NK-92 (cell line): ENCODE measurements around the gene CXCR6.

Experiments used
- DNase-seq: peaks from one replicate; lab custom pipeline; 2025; ENCODE audit not compliant: unreplicated experiment; lab: John Stamatoyannopoulos, UW

Gene CXCR6

GRCh38 chr3:45943207-45943846 is at the start of gene CXCR6:
Gene CXCR6 (plus strand): TSS chr3:45943464. CDS start chr3:45946482, 3,018 bp downstream.
- DNase-seq, result no peak

- DNase-seq, result no peak
Measured at GRCh38 chr3:45894015-45894414, 49.2 kb upstream of the CXCR6 start.

GRCh38 chr3:45895686-45896468 is 47.4 kb upstream of the CXCR6 start:
- DNase-seq, result no peak

- DNase-seq, result no peak
Measured at GRCh38 chr3:45896956-45897355, 46.3 kb upstream of the CXCR6 start.

- DNase-seq, result no peak
Measured at GRCh38 chr3:45904931-45905330, 38.3 kb upstream of the CXCR6 start.

GRCh38 chr3:45905755-45906154 is 37.5 kb upstream of the CXCR6 start:
- no peak for DNase-seq

- DNase-seq, result no peak
Measured at GRCh38 chr3:45906681-45907407, 36.4 kb upstream of the CXCR6 start.

GRCh38 chr3:45907769-45908705 is 35.2 kb upstream of the CXCR6 start:
- no peak for DNase-seq

GRCh38 chr3:45908761-45909160 is 34.5 kb upstream of the CXCR6 start:
- DNase-seq, result no peak

- DNase-seq, result no peak
Measured at GRCh38 chr3:45909542-45909941, 33.7 kb upstream of the CXCR6 start.

- DNase-seq, result no peak
Measured at GRCh38 chr3:45910892-45911291, 32.4 kb upstream of the CXCR6 start.

- DNase-seq, result no peak
Measured at GRCh38 chr3:45911511-45912226, 31.6 kb upstream of the CXCR6 start.

- DNase-seq, result no peak
Measured at GRCh38 chr3:45912435-45912834, 30.8 kb upstream of the CXCR6 start.

GRCh38 chr3:45914362-45915058 is 28.8 kb upstream of the CXCR6 start:
- no peak for DNase-seq

GRCh38 chr3:45915059-45915439 is 28.2 kb upstream of the CXCR6 start:
- no peak for DNase-seq

- peak; percentile 3 for DNase-seq
Measured at GRCh38 chr3:45915518-45916231, 27.6 kb upstream of the CXCR6 start.

- no peak for DNase-seq
Measured at GRCh38 chr3:45917146-45917898, 25.9 kb upstream of the CXCR6 start.
